ENCODE measurements around the gene CERS4.
A peak's percentile ranks its signal among the peaks of the same experiment; 100 is the strongest.
"Not testable (repeated sequence)": the region's sequence is repeated elsewhere in the genome, so short reads cannot be mapped to it uniquely, and the experiment has no call there.

The CERS4 gene

GRCh38 chr19:8210421-8211101 lies 1.4 kb downstream of the CERS4 start:
- DNase-seq = no peak

- peak; percentile 48 for DNase-seq
These were observed 3.0 kb downstream of the CERS4 start for GRCh38 chr19:8212212-8212611.

GRCh38 chr19:8212916-8213315 lies 3.7 kb downstream of the CERS4 start:
- no peak for DNase-seq

GRCh38 chr19:8213827-8214672 lies 4.9 kb downstream of the CERS4 start:
- DNase-seq = no peak

- no peak for DNase-seq
These were observed 5.6 kb downstream of the CERS4 start for GRCh38 chr19:8214802-8215201.

GRCh38 chr19:8215783-8216182 lies 6.6 kb downstream of the CERS4 start:
- DNase-seq = no peak

GRCh38 chr19:8216357-8216756 lies 7.2 kb downstream of the CERS4 start:
- DNase-seq = no peak

GRCh38 chr19:8218127-8218526 lies 9.0 kb downstream of the CERS4 start:
- DNase-seq = not testable (repeated sequence)

GRCh38 chr19:8220481-8220880 lies 11.3 kb downstream of the CERS4 start:
- no peak for DNase-seq

- no peak for DNase-seq
These were observed 12.0 kb downstream of the CERS4 start for GRCh38 chr19:8221161-8221560.

GRCh38 chr19:8223442-8223841 lies 14.3 kb downstream of the CERS4 start:
- not testable (repeated sequence) for DNase-seq

- no peak for DNase-seq
These were observed 15.4 kb downstream of the CERS4 start for GRCh38 chr19:8224394-8225145.

GRCh38 chr19:8231073-8231604 lies 22.0 kb downstream of the CERS4 start:
- no peak for DNase-seq

GRCh38 chr19:8233370-8233769 lies 24.2 kb downstream of the CERS4 start:
- DNase-seq = no peak

- DNase-seq = no peak
These were observed 27.9 kb downstream of the CERS4 start for GRCh38 chr19:8237026-8237425.

- DNase-seq = peak; percentile 83
These were observed 29.1 kb downstream of the CERS4 start for GRCh38 chr19:8238251-8238650.

- no peak for DNase-seq
These were observed 30.5 kb downstream of the CERS4 start for GRCh38 chr19:8239528-8240273.

GRCh38 chr19:8240274-8241229 lies 31.4 kb downstream of the CERS4 start:
- DNase-seq = peak; percentile 92

GRCh38 chr19:8241646-8242045 lies 32.5 kb downstream of the CERS4 start:
- DNase-seq = no peak

GRCh38 chr19:8242211-8242821 lies 33.1 kb downstream of the CERS4 start:
- DNase-seq = no peak

GRCh38 chr19:8243146-8243545 lies 34.0 kb downstream of the CERS4 start:
- no peak for DNase-seq

Data from DMS 273 treated with DMSO at 0.1 percent for 48 hours (cell line).